ENCODE measurements around the gene SEMA6B. TPM values are rescaled to one million over a fixed set of nuclear protein-coding genes. Genes with fewer than 3 reads are reported as not detected.
"Not testable (repeated sequence)": the region's sequence is repeated elsewhere in the genome, so short reads cannot be mapped to it uniquely, and the experiment has no call there.

Gene SEMA6B
- total RNA-seq, 6 experiments from 2014 or later: 0.05 to 0.30 (median 0.21) TPM

GRCh38 chr19:4529924-4530522 is 29.5 kb downstream of the SEMA6B start:
- no peak for DNase-seq
- Mint-ChIP-seq H3K4me3 (no peak overlapping the region), H3K36me3 (ENCODE audit: low read depth) (no peaks in the 10 kb centered on the region), H3K4me1 (ENCODE audit: low read depth) (no peaks in the 10 kb centered on the region), H3K27ac (no peak overlapping the region), H3K9me3 (no peaks in the 10 kb centered on the region), H3K27me3 (ENCODE audit: insufficient read depth) (peaks cover 11% of the 10 kb centered on the region)
- TF ChIP-seq CTCF (IDR thresholded peaks at IDR 0.05): no peak

- TF ChIP-seq CTCF (IDR thresholded peaks at IDR 0.05): no peak
- H3K4me1 Mint-ChIP-seq (ENCODE audit: low read depth): no peaks in the 10 kb centered on the region
- no peaks in the 10 kb centered on the region for H3K36me3 Mint-ChIP-seq (ENCODE audit: low read depth)
- peaks cover 4% of the 10 kb centered on the region for H3K27me3 Mint-ChIP-seq (ENCODE audit: insufficient read depth)
- no peak for DNase-seq
- H3K4me3 Mint-ChIP-seq: no peak overlapping the region
- H3K9me3 Mint-ChIP-seq: no peaks in the 10 kb centered on the region
- H3K27ac Mint-ChIP-seq: no peak overlapping the region
These were observed 30.6 kb downstream of the SEMA6B start for GRCh38 chr19:4528843-4529242.

- H3K9me3 Mint-ChIP-seq; H3K27me3 Mint-ChIP-seq (ENCODE audit: insufficient read depth); H3K4me1 Mint-ChIP-seq (ENCODE audit: low read depth); H3K36me3 Mint-ChIP-seq (ENCODE audit: low read depth); H3K4me3 Mint-ChIP-seq; H3K27ac Mint-ChIP-seq; DNase-seq: not testable (repeated sequence)
These were observed 32.1 kb downstream of the SEMA6B start for GRCh38 chr19:4527377-4527776.

GRCh38 chr19:4525563-4526002 is 33.9 kb downstream of the SEMA6B start:
- no peak for TF ChIP-seq CTCF (IDR thresholded peaks at IDR 0.05)
- Mint-ChIP-seq H3K27ac (no peak overlapping the region), H3K27me3 (ENCODE audit: insufficient read depth) (peaks cover 8% of the 10 kb centered on the region), H3K9me3 (no peaks in the 10 kb centered on the region), H3K4me1 (ENCODE audit: low read depth) (0 out of 2 replicates have a peak, but pooled peaks cover 6% of the 10 kb centered on the region), H3K36me3 (ENCODE audit: low read depth) (no peaks in the 10 kb centered on the region), H3K4me3 (no peak overlapping the region)
- DNase-seq: no peak

- Mint-ChIP-seq H3K27me3 (ENCODE audit: insufficient read depth) (peaks cover 8% of the 10 kb centered on the region), H3K4me3 (no peak overlapping the region), H3K4me1 (ENCODE audit: low read depth) (0 out of 2 replicates have a peak, but pooled peaks cover 6% of the 10 kb centered on the region), H3K27ac (no peak overlapping the region), H3K36me3 (ENCODE audit: low read depth) (no peaks in the 10 kb centered on the region), H3K9me3 (no peaks in the 10 kb centered on the region)
- TF ChIP-seq CTCF (IDR thresholded peaks at IDR 0.05): peak; percentile 80
- peak; percentile 13 for DNase-seq
These were observed 34.5 kb downstream of the SEMA6B start for GRCh38 chr19:4524808-4525562.

Data from HFFc6 (cell line).